SK-N-SH treated with all-trans-retinoic acid at 6 μM for 48 hours (cell line): ENCODE results near the gene SLC51A.

Source experiments
- ISL1 ChIP-seq: fragments of 250-450 bp; sonication (Bioruptor Pico); IDR thresholded peaks from 2 replicates; pipeline ENCODE4 v2.1.2; 2022; ENCODE audit warnings: mild to moderate bottlenecking, moderate library complexity
- OSR1 ChIP-seq: fragments of 250-450 bp; sonication (Bioruptor Pico); IDR thresholded peaks from 2 replicates; pipeline ENCODE4 v1.8.0; 2022; ENCODE audit warnings: moderate library complexity, mild to moderate bottlenecking, inconsistent platforms
- PPARA ChIP-seq: fragments of 250-450 bp; sonication (Bioruptor Pico); IDR thresholded peaks from 2 replicates; pipeline ENCODE4 v1.5.0; 2020; ENCODE audit warnings: mild to moderate bottlenecking, borderline replicate concordance
- RARB ChIP-seq: fragments of 250-450 bp; sonication (Bioruptor Pico); IDR thresholded peaks from 2 replicates; pipeline ENCODE4 v1.8.0; 2021; ENCODE audit warnings: mild to moderate bottlenecking, moderate library complexity
- TCF4 ChIP-seq: fragments of 250-450 bp; sonication (Bioruptor Pico); IDR thresholded peaks from 2 replicates; pipeline ENCODE4 v1.8.0; 2021; ENCODE audit warnings: mild to moderate bottlenecking, moderate library complexity, borderline replicate concordance
- ZFP3 ChIP-seq: fragments of 250-450 bp; sonication (Bioruptor Pico); IDR thresholded peaks from 2 replicates; pipeline ENCODE4 v1.5.0; 2020; ENCODE audit warnings: mild to moderate bottlenecking, moderate library complexity
- ZNF565 ChIP-seq: fragments of 450-650 bp; formaldehyde crosslinking; conservative IDR thresholded peaks from 2 replicates; pipeline ENCODE4 v1.5.0; 2020; ENCODE audit warnings: low read depth, mild to moderate bottlenecking, moderate library complexity
- TF ChIP-seq, protein P1 (sequence below): fragments of 250-450 bp; sonication (Bioruptor Pico); IDR thresholded peaks from 2 replicates; pipeline ENCODE4 v1.8.0; 2020; ENCODE audit warnings: mild to moderate bottlenecking, moderate library complexity, borderline replicate concordance
- TF ChIP-seq, protein P2 (sequence below): fragments of 250-450 bp; sonication (Bioruptor Pico); IDR thresholded peaks from 2 replicates; pipeline ENCODE4 v1.5.1; 2021; ENCODE audit warnings: mild to moderate bottlenecking, moderate library complexity
- TF ChIP-seq, protein P3 (sequence below): fragments of 250-450 bp; sonication (Bioruptor Pico); IDR thresholded peaks from 2 replicates; pipeline ENCODE4 v1.5.1; 2020; ENCODE audit warnings: low read depth, mild to moderate bottlenecking, moderate library complexity

DNA sequence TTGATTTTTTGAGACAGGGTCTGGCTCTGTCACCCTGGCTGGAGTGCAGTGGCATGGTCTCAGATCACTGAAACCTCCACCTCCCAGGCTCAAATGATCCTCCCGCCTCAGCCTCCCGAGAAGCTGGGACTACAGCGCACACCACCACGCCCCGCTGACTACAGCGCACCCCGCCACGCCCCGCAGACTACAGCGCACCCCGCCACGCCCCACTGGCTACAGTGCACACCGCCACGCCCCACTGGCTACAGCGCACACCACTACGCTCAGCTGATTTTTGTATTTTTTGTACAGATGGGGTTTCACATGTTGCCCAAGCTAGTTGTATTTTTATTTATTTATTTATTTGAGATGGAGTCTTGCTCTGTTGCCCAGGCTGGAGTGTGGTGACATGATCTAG is 35.6 kb downstream of the SLC51A start:
- no peak for TF ChIP-seq RARB (CRISPR knock-in tag)
- no peak for TF ChIP-seq PPARA
- no peak for TF ChIP-seq TCF4 (CRISPR knock-in tag)
- TF ChIP-seq, protein P1, sequence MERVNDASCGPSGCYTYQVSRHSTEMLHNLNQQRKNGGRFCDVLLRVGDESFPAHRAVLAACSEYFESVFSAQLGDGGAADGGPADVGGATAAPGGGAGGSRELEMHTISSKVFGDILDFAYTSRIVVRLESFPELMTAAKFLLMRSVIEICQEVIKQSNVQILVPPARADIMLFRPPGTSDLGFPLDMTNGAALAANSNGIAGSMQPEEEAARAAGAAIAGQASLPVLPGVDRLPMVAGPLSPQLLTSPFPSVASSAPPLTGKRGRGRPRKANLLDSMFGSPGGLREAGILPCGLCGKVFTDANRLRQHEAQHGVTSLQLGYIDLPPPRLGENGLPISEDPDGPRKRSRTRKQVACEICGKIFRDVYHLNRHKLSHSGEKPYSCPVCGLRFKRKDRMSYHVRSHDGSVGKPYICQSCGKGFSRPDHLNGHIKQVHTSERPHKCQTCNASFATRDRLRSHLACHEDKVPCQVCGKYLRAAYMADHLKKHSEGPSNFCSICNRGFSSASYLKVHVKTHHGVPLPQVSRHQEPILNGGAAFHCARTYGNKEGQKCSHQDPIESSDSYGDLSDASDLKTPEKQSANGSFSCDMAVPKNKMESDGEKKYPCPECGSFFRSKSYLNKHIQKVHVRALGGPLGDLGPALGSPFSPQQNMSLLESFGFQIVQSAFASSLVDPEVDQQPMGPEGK (CRISPR knock-in tag) = no peak
- TF ChIP-seq, protein P2, sequence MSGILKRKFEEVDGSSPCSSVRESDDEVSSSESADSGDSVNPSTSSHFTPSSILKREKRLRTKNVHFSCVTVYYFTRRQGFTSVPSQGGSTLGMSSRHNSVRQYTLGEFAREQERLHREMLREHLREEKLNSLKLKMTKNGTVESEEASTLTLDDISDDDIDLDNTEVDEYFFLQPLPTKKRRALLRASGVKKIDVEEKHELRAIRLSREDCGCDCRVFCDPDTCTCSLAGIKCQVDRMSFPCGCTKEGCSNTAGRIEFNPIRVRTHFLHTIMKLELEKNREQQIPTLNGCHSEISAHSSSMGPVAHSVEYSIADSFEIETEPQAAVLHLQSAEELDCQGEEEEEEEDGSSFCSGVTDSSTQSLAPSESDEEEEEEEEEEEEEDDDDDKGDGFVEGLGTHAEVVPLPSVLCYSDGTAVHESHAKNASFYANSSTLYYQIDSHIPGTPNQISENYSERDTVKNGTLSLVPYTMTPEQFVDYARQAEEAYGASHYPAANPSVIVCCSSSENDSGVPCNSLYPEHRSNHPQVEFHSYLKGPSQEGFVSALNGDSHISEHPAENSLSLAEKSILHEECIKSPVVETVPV (CRISPR knock-in tag) = no peak
- TF ChIP-seq, protein P3, sequence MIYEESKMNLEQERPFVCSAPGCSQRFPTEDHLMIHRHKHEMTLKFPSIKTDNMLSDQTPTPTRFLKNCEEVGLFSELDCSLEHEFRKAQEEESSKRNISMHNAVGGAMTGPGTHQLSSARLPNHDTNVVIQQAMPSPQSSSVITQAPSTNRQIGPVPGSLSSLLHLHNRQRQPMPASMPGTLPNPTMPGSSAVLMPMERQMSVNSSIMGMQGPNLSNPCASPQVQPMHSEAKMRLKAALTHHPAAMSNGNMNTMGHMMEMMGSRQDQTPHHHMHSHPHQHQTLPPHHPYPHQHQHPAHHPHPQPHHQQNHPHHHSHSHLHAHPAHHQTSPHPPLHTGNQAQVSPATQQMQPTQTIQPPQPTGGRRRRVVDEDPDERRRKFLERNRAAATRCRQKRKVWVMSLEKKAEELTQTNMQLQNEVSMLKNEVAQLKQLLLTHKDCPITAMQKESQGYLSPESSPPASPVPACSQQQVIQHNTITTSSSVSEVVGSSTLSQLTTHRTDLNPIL = no peak
- no peak for TF ChIP-seq ZFP3 (CRISPR knock-in tag)
- TF ChIP-seq ISL1 (CRISPR knock-in tag) = no peak
- no peak for TF ChIP-seq ZNF565 (CRISPR knock-in tag)
- no peak for TF ChIP-seq OSR1 (CRISPR knock-in tag)
